Keratinocyte (primary cell): ENCODE data around the gene SPATS2L. TPM values are rescaled to one million over a fixed set of nuclear protein-coding genes. Genes with fewer than 3 reads are reported as not detected.

Source experiments
- DNase-seq: peaks from one replicate; pipeline ENCODE4 v3.0.0-alpha.2; 2011; ENCODE audit warnings: low read depth, missing footprints, low spot score
- FAIRE-seq: peaks from 2 replicates; lab custom pipeline; 2011; peaks lifted over from hg19 to GRCh38; lab: Jason Lieb, UNC
- H2AFZ ChIP-seq: 2 replicates; pipeline ENCODE4 v1.6.0; 2012; ENCODE audit warnings: low read length, control low read depth, inconsistent platforms; ENCODE audit not compliant: control insufficient read depth
- H3K27ac ChIP-seq: 2 replicates; pipeline ENCODE4 v1.5.1; 2011; ENCODE audit warnings: low read length; ENCODE audit not compliant: control insufficient read depth, insufficient read depth
- H3K27me3 ChIP-seq: 3 replicates; pipeline ENCODE4 v1.6.0; 2011; ENCODE audit warnings: low read length; ENCODE audit not compliant: control insufficient read depth, insufficient read depth; ENCODE audit errors: extremely low read depth
- H3K36me3 ChIP-seq, 2 experiments: 2 replicates in 1 of 2; 3 replicates in 1 of 2; pipeline ENCODE4 v1.5.1; 2011; ENCODE audit warnings: low read length in 2 of 2, mild to moderate bottlenecking in 1 of 2; ENCODE audit not compliant: control insufficient read depth in 2 of 2, insufficient read depth in 2 of 2; ENCODE audit errors: extremely low read depth in 1 of 2
- H3K4me1 ChIP-seq: 3 replicates; pipeline ENCODE4 v1.5.1; 2011; ENCODE audit warnings: low read length; ENCODE audit not compliant: control insufficient read depth, insufficient read depth; ENCODE audit errors: extremely low read depth
- H3K4me2 ChIP-seq: 3 replicates; pipeline ENCODE4 v1.6.0; 2011; ENCODE audit warnings: low read depth, low read length; ENCODE audit not compliant: control insufficient read depth, insufficient read depth; ENCODE audit errors: extremely low read depth
- H3K4me3 ChIP-seq, 3 experiments: fragments of 200-600 bp in 1 of 3; sonication (generic) in 1 of 3; 2 replicates in 2 of 3; 3 replicates in 1 of 3; pipeline ENCODE4 v1.5.1; 2011 to 2016; ENCODE audit warnings: low read length in 3 of 3, mild to moderate bottlenecking in 3 of 3, control low read depth in 2 of 3, inconsistent platforms in 1 of 3, low read depth in 1 of 3, mixed read lengths in 1 of 3, mixed run types in 1 of 3, moderate library complexity in 1 of 3; ENCODE audit not compliant: control insufficient read depth in 2 of 3, insufficient read depth in 2 of 3; ENCODE audit errors: extremely low read depth in 1 of 3
- H3K79me2 ChIP-seq: 2 replicates; pipeline ENCODE4 v1.6.0; 2012; ENCODE audit warnings: low read length; ENCODE audit not compliant: control insufficient read depth, insufficient read depth
- H3K9ac ChIP-seq: 3 replicates; pipeline ENCODE4 v1.6.0; 2011; ENCODE audit warnings: low read length; ENCODE audit not compliant: control insufficient read depth, insufficient read depth; ENCODE audit errors: extremely low read depth
- H3K9me1 ChIP-seq: 3 replicates; pipeline ENCODE4 v1.6.0; 2011; ENCODE audit warnings: low read length; ENCODE audit not compliant: control insufficient read depth, insufficient read depth; ENCODE audit errors: extremely low read depth
- H3K9me3 ChIP-seq: 2 replicates; pipeline ENCODE4 v1.5.1; 2012; ENCODE audit warnings: low read depth, low read length; ENCODE audit not compliant: control insufficient read depth
- H4K20me1 ChIP-seq: 3 replicates; pipeline ENCODE4 v1.6.0; 2011; ENCODE audit warnings: low read length; ENCODE audit not compliant: control insufficient read depth, insufficient read depth; ENCODE audit errors: extremely low read depth
- EZH2 ChIP-seq: IDR thresholded peaks from one replicate; pipeline ENCODE4 v1.6.1; 2012; ENCODE audit warnings: inconsistent platforms, mild to moderate bottlenecking, low read length, moderate library complexity
- dilution Hi-C: fragments of 300-500 bp; cut with MboI; formaldehyde crosslinking; loops from one replicate; pipeline ENCODE4 v1.7.0; 2020; ENCODE audit warnings: low sequenced_read_pairs; ENCODE audit not compliant: extremely low pct_ligation_motif_present
- polyA plus RNA-seq, 5 experiments: library from polyadenylated mRNA; depleted of rRNA in 3 of 5; stranded (reverse) in 3 of 5; stranded (forward) in 1 of 5; unstranded in 1 of 5; fragments of >200 nt; gene quantifications; 1 replicate in 1 of 5; 2 replicates in 3 of 5; 3 replicates in 1 of 5; pipeline versions ENCODE4 v1.2.1 to v1.2.3, GENCODE V29; 2011 to 2012; ENCODE audit warnings: missing spikeins in 2 of 5, low read depth in 1 of 5, low replicate concordance in 1 of 5
- TF ChIP-seq, protein P1 (sequence below), 3 experiments: IDR thresholded peaks in 1 of 3; conservative IDR thresholded peaks in 1 of 3; optimal IDR thresholded peaks in 1 of 3; 2 replicates in 2 of 3; 3 replicates in 1 of 3; pipeline versions ENCODE3 to v1.5.1; 2011; ENCODE audit warnings: low read length in 3 of 3, mild to moderate bottlenecking in 3 of 3, moderate library complexity in 2 of 3, control low read depth in 1 of 3, inconsistent platforms in 1 of 3; ENCODE audit not compliant: insufficient read depth in 2 of 3; ENCODE audit errors: extremely low read depth in 1 of 3

Gene SPATS2L
- polyA plus RNA-seq, 1 donor (not counting 4 experiments of a cell fraction or from before 2014, with no cell fraction given) = 95.3 TPM

DNA sequence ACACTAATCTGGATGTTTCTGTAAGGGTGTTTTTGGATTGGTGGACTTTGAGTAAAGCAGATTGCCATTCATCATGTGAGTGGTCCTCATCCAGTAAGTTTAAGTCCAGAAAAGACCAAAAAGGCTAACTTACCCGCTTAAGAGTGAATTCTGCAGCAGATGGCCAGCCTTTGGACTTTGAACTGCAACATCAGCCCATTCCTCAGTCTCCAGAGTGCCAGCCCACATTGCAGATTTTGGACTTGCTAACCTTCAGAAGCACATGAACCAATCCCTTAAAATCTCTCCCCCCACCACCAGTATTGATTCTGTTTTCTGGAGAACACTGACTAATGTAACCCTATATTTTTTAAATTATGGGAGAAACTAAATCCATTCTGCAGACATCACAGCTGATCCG lies 30.0 kb upstream of the SPATS2L start:
- FAIRE-seq (peak; percentile 34), DNase-seq (no peak)
- Histone ChIP-seq H3K4me3 (no peak overlapping the region), H3K36me3 (no peaks in the 10 kb centered on the region), H3K9me3 (no peaks in the 10 kb centered on the region), H3K27ac (no peak overlapping the region), H3K9me1 (no peaks in the 10 kb centered on the region), H3K4me1 (peaks cover 24% of the 10 kb centered on the region), H3K4me2 (no peak overlapping the region), H4K20me1 (no peaks in the 10 kb centered on the region), H3K79me2 (no peaks in the 10 kb centered on the region), H3K9ac (no peak overlapping the region), H3K27me3 (no peaks in the 10 kb centered on the region), H2AFZ (no peak overlapping the region)
- TF ChIP-seq EZH2 = no peak
- TF ChIP-seq, protein P1, sequence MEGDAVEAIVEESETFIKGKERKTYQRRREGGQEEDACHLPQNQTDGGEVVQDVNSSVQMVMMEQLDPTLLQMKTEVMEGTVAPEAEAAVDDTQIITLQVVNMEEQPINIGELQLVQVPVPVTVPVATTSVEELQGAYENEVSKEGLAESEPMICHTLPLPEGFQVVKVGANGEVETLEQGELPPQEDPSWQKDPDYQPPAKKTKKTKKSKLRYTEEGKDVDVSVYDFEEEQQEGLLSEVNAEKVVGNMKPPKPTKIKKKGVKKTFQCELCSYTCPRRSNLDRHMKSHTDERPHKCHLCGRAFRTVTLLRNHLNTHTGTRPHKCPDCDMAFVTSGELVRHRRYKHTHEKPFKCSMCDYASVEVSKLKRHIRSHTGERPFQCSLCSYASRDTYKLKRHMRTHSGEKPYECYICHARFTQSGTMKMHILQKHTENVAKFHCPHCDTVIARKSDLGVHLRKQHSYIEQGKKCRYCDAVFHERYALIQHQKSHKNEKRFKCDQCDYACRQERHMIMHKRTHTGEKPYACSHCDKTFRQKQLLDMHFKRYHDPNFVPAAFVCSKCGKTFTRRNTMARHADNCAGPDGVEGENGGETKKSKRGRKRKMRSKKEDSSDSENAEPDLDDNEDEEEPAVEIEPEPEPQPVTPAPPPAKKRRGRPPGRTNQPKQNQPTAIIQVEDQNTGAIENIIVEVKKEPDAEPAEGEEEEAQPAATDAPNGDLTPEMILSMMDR (optimal IDR thresholded peaks at IDR 0.05 in 1 of 3, IDR thresholded peaks at IDR 0.05 in 1 of 3, conservative IDR thresholded peaks at IDR 0.05 in 1 of 3; ENCODE audit: extremely low read depth in 1 of 3, insufficient read depth in 2 of 3, low read length in 3 of 3) = no peak
- dilution Hi-C loops = no loop called here

DNA sequence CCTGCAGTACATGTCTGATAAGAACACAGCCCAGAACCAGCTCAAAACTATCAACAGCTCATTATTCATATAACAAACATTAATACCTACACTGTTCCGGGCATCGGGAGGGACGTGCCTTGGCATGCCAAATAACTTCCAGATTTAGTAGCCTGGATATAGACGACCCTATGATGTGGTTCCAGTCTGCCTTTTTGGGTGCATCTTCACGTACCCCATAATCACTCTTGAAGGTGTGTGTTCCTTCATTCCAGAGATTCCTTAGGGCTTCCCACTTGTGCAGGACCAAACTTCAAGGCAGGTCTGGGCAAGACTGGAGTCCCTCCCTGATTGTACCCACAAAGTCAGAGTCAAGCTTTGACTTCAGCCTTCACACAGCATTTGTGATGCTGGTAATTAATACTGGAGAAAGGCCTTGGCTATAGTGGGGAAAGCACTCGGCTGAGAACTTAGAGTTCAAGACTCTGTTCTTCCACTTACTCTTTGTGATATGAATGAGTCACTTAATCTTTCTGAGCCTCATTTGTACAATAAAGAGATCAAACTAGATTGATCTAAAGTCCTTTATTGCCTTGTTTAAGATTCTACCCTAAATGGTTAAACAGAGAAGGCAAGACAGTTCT lies 27.7 kb upstream of the SPATS2L start:
- Histone ChIP-seq H3K9me1 (no peaks in the 10 kb centered on the region), H3K4me2 (peak overlapping the region; percentile 51), H3K4me1 (peaks cover 24% of the 10 kb centered on the region), H4K20me1 (no peaks in the 10 kb centered on the region), H3K9me3 (no peaks in the 10 kb centered on the region), H3K36me3 (no peaks in the 10 kb centered on the region), H3K4me3 (peak overlapping the region in 2 of 3 experiments; percentile 3 to 37), H3K27ac (peak overlapping the region; percentile 52), H3K79me2 (no peaks in the 10 kb centered on the region), H3K9ac (peak overlapping the region; percentile 34), H2AFZ (peak overlapping the region; percentile 66), H3K27me3 (no peaks in the 10 kb centered on the region)
- FAIRE-seq (peak; percentile 98), DNase-seq (peak; percentile 94)
- no peak for TF ChIP-seq EZH2
- TF ChIP-seq, protein P1 (optimal IDR thresholded peaks at IDR 0.05 in 1 of 3, IDR thresholded peaks at IDR 0.05 in 1 of 3, conservative IDR thresholded peaks at IDR 0.05 in 1 of 3; ENCODE audit: extremely low read depth in 1 of 3, insufficient read depth in 2 of 3, low read length in 3 of 3) = no peak
- dilution Hi-C loops = no loop called here
